HG02798 (cell line): ENCODE results near the gene CHST5.
"Not testable (repeated sequence)": the region's sequence is repeated elsewhere in the genome, so short reads cannot be mapped to it uniquely, and the experiment has no call there.

Experiments used
- ATAC-seq: cut with Tn5 transposase; IDR thresholded peaks from one replicate; pipeline ENCODE4 v1.9.1; 2021; ENCODE audit warnings: mild to moderate bottlenecking; ENCODE audit not compliant: unreplicated experiment, poor library complexity

Gene CHST5

DNA sequence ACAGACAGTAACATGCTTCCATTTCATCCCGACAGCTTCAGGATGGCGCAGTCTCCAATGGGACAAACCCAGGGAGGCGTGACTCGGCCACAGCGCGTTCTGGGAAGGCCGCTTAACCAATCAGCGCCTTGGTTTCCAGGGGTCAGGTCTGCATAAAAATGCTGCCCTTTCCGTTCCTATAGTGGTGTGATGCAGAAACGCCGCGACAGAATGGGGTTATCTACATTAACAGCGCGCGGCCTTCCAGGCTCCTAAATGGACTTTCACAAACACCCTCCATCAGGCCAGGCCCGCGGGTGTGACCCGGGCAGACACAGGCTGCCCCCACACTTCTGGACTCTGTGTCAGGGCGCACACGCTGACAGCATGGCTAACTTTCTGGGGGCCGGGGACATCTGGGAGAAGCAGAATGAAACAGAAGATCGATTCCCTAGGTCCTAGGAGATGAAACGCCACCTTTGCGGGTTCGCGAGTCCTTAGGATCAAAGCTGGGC lies 19.4 kb upstream of the CHST5 start:
- ATAC-seq: peak; percentile 13

GRCh38 chr16:75552951-75553350 lies 17.0 kb upstream of the CHST5 start:
- no peak for ATAC-seq

DNA sequence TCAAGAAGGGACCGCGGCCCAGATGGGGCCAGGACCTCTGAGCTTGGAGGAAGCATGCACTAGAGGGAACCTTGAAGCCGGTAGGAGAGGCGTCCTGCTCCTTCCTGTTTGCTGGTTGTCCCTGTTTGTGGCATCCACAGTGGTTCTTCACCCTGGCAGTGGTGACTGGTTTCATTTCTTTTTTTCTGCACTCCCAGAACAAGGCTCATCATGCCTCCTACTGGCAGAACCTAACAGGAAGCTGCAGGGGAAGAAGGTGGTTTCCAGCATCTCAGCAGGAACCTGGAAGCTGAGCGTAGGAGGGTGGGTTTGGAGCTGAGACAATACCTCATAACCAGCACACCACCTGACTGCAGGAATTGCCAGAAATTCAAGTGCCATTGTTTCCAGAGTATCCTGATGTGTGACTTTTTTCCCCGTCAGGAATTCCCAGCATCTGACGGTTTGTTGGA lies 14.3 kb upstream of the CHST5 start:
- peak; percentile 89 for ATAC-seq

DNA sequence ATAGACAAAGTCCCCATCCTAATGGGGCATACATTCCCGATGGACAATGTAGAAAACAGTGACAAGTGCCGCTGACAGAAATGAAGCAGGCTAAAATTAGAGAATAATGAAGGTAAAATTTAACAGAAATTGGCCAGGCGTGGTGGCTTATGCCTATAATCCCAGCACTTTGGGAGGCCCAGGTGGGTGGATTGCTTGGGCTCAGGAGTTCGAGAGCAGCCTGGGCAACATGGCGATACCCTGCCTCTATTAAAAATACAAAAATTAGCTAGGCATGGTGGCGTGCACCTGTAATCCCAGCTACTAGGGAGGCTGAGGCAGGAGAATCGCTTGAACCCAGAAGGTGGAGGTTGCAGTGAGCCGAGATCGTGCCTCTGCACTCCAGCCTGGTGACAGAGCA lies 12.5 kb upstream of the CHST5 start:
- ATAC-seq: not testable (repeated sequence)

DNA sequence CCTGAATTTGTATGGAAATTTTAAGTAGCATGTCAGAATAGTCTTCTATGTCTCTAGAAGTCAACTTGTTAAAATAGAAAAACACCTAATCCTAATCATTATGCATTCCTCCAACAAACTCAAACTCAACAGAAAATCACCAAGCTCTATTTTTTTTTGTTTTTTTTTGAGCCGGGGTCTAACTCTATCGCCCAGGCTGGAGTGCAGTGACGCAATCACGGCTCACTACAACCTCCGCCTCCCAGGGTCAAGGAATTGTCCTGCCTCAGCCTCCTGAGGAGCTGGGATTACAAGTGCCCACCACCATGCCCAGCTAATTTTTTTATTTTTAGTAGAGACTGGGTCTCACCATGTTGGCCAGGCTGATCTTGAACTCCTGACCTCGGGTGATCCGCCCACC lies 10.4 kb upstream of the CHST5 start:
- no peak for ATAC-seq

DNA sequence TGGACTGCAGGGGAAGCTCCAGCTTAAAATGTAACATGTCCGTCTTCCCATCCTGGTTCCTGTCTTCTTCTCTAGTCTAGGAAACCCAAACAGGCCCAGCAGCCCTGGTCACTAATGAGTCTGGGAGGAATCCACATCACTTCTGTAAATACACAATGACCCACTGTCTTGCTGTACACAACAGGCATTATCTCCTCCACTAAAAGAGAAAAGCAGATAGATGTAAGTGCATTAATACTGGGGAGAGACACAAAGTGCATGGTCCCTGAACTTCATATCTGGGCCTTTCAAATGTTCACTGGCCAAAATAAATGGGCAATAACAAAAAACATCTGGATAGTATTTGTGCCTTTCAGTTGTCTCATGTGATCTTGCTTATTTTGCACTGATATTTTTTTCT lies 10.0 kb upstream of the CHST5 start:
- ATAC-seq: not testable (repeated sequence)

- not testable (repeated sequence) for ATAC-seq
Observed at GRCh38 chr16:75542462-75542861, 6.6 kb upstream of the CHST5 start.

GRCh38 chr16:75541236-75541635 lies 5.3 kb upstream of the CHST5 start:
- ATAC-seq: no peak

DNA sequence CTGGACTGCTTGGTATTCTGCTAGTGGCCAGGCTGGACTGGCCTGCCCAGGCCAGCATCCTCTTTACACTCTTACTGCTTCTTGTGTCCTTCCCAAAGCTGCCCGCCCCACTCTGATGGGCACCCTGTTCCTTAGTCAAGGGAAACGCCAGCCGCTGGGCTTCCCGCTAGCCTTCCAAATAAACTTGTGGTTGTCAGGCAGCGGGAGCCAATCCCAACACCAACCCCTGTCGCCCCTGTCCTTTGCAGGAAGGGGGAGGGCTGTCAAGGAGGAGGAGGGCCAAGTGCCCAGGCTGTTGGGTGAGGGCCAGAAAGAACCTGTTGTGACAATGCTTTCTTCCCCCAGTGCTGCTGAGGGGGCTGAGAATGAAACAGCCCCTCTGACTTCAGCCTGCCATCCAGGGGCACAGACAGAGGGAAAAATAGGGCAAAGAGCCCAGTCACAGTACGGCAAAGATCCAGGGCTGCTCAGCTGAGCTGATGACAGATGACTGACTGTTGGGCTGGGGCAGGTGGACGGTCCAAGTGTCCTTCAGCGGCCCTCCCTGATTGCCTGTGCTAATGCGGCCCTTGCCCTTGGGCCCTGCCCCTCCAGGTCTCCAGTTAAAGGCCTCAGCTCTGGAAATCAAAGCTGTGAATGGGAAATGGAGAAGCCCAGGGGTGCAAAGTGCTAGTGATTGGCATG lies 3.1 kb upstream of the CHST5 start:
- ATAC-seq: not testable (repeated sequence)

- no peak for ATAC-seq
Observed at GRCh38 chr16:75537776-75538175, 1.9 kb upstream of the CHST5 start.

DNA sequence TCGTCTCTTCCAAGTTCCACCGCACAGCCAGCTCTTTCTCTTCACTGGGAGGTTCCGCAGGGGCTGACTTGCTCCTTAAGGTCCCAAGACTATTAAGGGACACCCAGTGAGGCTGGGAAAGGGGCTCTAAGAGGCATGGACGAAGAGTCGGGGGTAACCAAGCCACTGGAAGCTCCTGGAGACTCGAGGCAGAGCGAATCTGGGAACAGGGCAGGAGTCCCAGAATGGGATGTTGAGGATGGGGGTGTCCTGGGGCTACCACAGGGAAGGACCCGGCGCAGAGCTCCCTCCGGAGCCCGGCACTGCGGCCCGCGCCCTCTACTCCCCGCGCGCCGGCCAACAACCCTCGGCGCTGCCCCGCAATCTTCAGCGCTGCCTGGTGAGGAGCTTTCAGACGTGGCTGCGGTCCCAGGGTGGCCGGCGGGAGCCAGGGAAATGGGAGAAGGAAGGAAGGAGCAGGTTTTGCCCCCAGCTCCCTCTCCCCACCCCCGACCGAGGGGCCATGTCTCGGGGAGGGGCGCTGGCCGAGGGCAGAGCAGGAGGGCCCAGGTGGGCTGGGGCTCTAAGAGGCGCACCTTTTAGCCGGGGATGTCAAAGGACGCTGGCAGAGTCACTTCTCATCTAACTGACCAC lies 581 bp downstream of the CHST5 start:
- no peak for ATAC-seq

- no peak for ATAC-seq
Observed at GRCh38 chr16:75534560-75535205, 1.2 kb downstream of the CHST5 start.

DNA sequence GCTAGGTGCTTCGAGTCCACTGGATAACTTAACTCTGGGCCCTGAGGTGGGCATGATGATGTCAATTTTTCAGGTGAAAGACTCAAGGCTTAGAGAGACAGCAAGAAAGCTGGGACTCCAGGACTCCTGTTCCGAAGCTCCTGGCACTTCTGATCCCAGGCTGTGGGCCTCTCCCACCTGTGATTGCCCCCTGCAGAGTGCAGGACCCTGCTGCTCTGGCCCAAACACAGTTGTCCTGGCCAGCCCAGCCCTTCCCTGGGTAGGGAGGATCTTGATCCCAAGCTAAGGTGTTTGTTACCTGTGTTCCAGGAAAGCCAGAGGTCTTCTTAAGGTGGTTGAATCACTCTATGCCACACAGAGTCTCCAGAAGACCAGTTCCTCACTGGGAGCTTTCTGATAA lies 3.1 kb downstream of the CHST5 start:
- ATAC-seq: no peak

- ATAC-seq: no peak
Observed at GRCh38 chr16:75532142-75532765, 3.7 kb downstream of the CHST5 start.

DNA sequence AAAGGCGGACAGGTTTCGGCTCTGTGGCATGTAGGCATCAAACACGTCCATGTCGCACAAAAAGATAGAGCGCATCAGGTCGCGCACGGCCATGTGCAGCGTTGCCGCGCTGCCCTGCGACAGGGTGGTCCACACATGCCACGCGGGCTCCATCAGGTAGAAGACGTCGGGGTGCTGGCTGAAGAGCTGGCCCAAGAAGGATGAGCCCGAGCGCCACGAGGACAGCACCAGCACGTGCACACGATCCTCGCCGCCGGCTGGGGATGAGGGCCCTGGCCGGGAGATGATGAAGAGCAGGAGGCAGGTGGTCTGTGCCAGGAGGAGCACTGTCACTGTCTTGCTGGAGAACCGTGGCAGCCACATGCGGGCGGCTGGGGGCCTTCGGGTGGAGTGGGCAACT lies 5.9 kb downstream of the CHST5 start:
- ATAC-seq: no peak

DNA sequence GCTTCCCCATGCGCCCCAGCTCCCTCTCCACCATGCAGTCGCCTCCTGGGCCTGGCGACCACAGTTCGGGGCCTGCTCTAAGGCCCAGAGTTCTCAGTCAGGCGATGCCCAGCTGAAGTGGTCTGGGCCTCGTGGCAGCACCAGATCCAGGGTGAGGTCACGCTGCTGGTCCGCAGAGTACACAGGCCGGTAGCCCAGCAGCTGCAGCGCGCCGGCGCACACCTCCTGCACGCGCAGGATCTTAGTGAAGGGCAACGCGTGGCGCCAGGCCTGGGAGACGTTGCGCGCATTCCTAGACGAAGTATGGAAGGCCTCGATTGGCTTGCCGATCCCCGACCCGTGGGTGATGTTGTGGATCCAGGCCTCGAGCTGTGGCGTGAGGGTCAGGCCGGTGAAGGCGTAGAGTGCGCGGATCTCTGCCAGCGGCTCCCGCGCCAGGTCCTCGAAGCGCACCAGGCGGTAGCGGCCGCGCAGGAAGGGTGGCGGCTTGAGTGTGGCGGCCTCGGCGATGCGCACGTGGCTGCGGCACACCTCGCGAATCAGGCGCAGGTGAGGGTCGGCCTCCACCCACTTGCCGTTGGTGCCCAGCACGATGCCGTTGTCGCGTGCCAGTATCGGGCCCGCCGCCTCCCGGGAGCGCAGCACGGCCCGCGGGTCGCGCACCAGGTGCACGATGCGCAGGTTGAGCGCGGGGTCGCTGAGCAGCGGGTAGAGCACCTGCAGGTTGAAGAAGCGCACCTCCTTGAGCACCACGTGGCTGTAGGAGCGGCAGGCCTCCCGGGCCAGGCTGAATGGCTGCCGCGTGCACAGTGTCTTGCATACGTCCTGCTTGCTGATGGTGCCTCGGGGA lies 6.6 kb downstream of the CHST5 start:
- no peak for ATAC-seq

GRCh38 chr16:75527825-75528299 lies 8.0 kb downstream of the CHST5 start:
- ATAC-seq: no peak

- no peak for ATAC-seq
Observed at GRCh38 chr16:75526032-75526790, 9.7 kb downstream of the CHST5 start.

GRCh38 chr16:75519175-75519574 lies 16.7 kb downstream of the CHST5 start:
- ATAC-seq: no peak
